Activated CD8-positive, alpha-beta memory T cell treated with anti-CD3 and anti-CD28 coated beads, Interleukin-2, amount 50 U/mL, for 48 hours (primary cell): ENCODE results near the gene APOOL.

Experiments used
- DNase-seq: peaks from one replicate; pipeline ENCODE4 v3.0.0-alpha.2; 2020

Gene APOOL

GRCh38 chrX:85089321-85089840 lies 85.7 kb downstream of the APOOL start:
- DNase-seq, result no peak

GRCh38 chrX:85107407-85107806 lies 103.7 kb downstream of the APOOL start:
- DNase-seq, result no peak

- DNase-seq, result no peak
Observed at GRCh38 chrX:85108165-85108564, 104.5 kb downstream of the APOOL start.

GRCh38 chrX:85109235-85109634 lies 105.6 kb downstream of the APOOL start:
- no peak for DNase-seq

- DNase-seq, result no peak
Observed at GRCh38 chrX:85111347-85111746, 107.7 kb downstream of the APOOL start.

GRCh38 chrX:85112293-85112692 lies 108.6 kb downstream of the APOOL start:
- no peak for DNase-seq

- DNase-seq, result no peak
Observed at GRCh38 chrX:85113746-85114145, 110.1 kb downstream of the APOOL start.

- DNase-seq, result no peak
Observed at GRCh38 chrX:85114171-85114570, 110.5 kb downstream of the APOOL start.

GRCh38 chrX:85114776-85115175 lies 111.1 kb downstream of the APOOL start:
- DNase-seq, result no peak

GRCh38 chrX:85115252-85115651 lies 111.6 kb downstream of the APOOL start:
- no peak for DNase-seq

- DNase-seq, result no peak
Observed at GRCh38 chrX:85136409-85136808, 132.7 kb downstream of the APOOL start.

GRCh38 chrX:85139422-85139821 lies 135.7 kb downstream of the APOOL start:
- no peak for DNase-seq

- no peak for DNase-seq
Observed at GRCh38 chrX:85140964-85141363, 137.3 kb downstream of the APOOL start.
